GM23248 (cell line): ENCODE results near the gene IFT43.

Experiments
- EZH2 ChIP-seq: fragments of 200-600 bp; sonication (generic); IDR thresholded peaks from 2 replicates; pipeline ENCODE4 v1.6.1; 2018; ENCODE audit warnings: antibody characterized with exemption, mild to moderate bottlenecking; ENCODE audit not compliant: insufficient read depth, poor library complexity, severe bottlenecking
- EZH2phosphoT487 ChIP-seq: fragments of 200-600 bp; sonication (generic); IDR thresholded peaks from 2 replicates; pipeline ENCODE4 v1.6.1; 2018; ENCODE audit warnings: antibody characterized with exemption, moderate library complexity, mild to moderate bottlenecking, low read depth; ENCODE audit not compliant: insufficient read depth

- no peak for TF ChIP-seq EZH2
- no peak for TF ChIP-seq EZH2phosphoT487
Observed at GRCh38 chr14:75944607-75945241, 40.8 kb upstream of the IFT43 start.
